Left renal pelvis (tissue), 4 donors: ENCODE results near the gene NLK. TPM values are rescaled to one million over a fixed set of nuclear protein-coding genes. Genes with fewer than 3 reads are reported as not detected.
"Not testable (repeated sequence)": the region's sequence is repeated elsewhere in the genome, so short reads cannot be mapped to it uniquely, and the experiment has no call there.

ENCODE experiments used
- DNase-seq, 4 donors: peaks; one replicate each; pipeline ENCODE4 v3.0.0-alpha.2; 2013; ENCODE audit warnings: low read depth in 4 of 4, low spot score in 3 of 4
- polyA plus RNA-seq, 4 donors: library from polyadenylated mRNA; unstranded; fragments of 120-200 nt; gene quantifications; one replicate each; pipeline ENCODE4 v1.2.1, GENCODE V29; 2013; ENCODE audit not compliant: insufficient read length in 4 of 4

The NLK gene
- polyA plus RNA-seq, 4 donors = 18.7 to 53.7 (median 50.8) TPM

- DNase-seq = no peak
Measured at GRCh38 chr17:28071179-28071578, 28.7 kb downstream of the NLK start.

- DNase-seq = no peak
Measured at GRCh38 chr17:28071891-28072606, 29.6 kb downstream of the NLK start.

GRCh38 chr17:28072936-28073533 lies 30.6 kb downstream of the NLK start:
- no peak for DNase-seq

GRCh38 chr17:28074010-28074409 lies 31.5 kb downstream of the NLK start:
- DNase-seq = no peak

- no peak for DNase-seq
Measured at GRCh38 chr17:28076144-28076543, 33.7 kb downstream of the NLK start.

- DNase-seq = not testable (repeated sequence)
Measured at GRCh38 chr17:28077140-28077539, 34.7 kb downstream of the NLK start.

GRCh38 chr17:28078341-28079229 lies 36.1 kb downstream of the NLK start:
- DNase-seq = no peak

GRCh38 chr17:28081467-28081866 lies 39.0 kb downstream of the NLK start:
- DNase-seq = no peak

GRCh38 chr17:28085766-28086165 lies 43.3 kb downstream of the NLK start:
- DNase-seq = no peak

- DNase-seq = no peak
Measured at GRCh38 chr17:28086519-28086918, 44.0 kb downstream of the NLK start.

GRCh38 chr17:28087743-28088142 lies 45.3 kb downstream of the NLK start:
- no peak for DNase-seq

- DNase-seq = no peak
Measured at GRCh38 chr17:28090551-28090950, 48.1 kb downstream of the NLK start.

- DNase-seq = no peak
Measured at GRCh38 chr17:28092088-28092487, 49.6 kb downstream of the NLK start.

GRCh38 chr17:28093999-28094716 lies 51.7 kb downstream of the NLK start:
- DNase-seq = no peak

GRCh38 chr17:28096756-28097155 lies 54.3 kb downstream of the NLK start:
- no peak for DNase-seq

- no peak for DNase-seq
Measured at GRCh38 chr17:28097254-28097653, 54.8 kb downstream of the NLK start.

- no peak for DNase-seq
Measured at GRCh38 chr17:28097901-28098300, 55.4 kb downstream of the NLK start.

- DNase-seq = not testable (repeated sequence)
Measured at GRCh38 chr17:28098591-28098990, 56.1 kb downstream of the NLK start.

GRCh38 chr17:28100251-28100650 lies 57.8 kb downstream of the NLK start:
- no peak for DNase-seq

GRCh38 chr17:28100936-28101335 lies 58.5 kb downstream of the NLK start:
- no peak for DNase-seq

GRCh38 chr17:28101919-28102318 lies 59.4 kb downstream of the NLK start:
- DNase-seq = no peak
